HEK293 (cell line): ENCODE results near the gene HNF1B.

Source experiments
- CTCF ChIA-PET: fragments of 350-600 bp; formaldehyde crosslinking; extraction: SDS; loops from one replicate; lab custom pipeline; 2021; ENCODE audit warnings: antibody characterized with exemption; lab: Yijun Ruan, JAX
- POLR2A ChIA-PET: fragments of 300-600 bp; formaldehyde crosslinking; extraction: SDS; loops from one replicate; lab custom pipeline; 2020; ENCODE audit warnings: antibody characterized with exemption, inconsistent platforms; lab: Yijun Ruan, JAX
- H3K27ac ChIP-seq: fragments of 200-500 bp; sonication (Bioruptor generic); 2 replicates; pipeline ENCODE4 v1.5.1; 2014; ENCODE audit warnings: low read depth, low read length, control low read depth, inconsistent platforms; ENCODE audit errors: extremely low read depth
- H3K36me3 ChIP-seq, 2 experiments: fragments of 200-500 bp in 1 of 2; sonication (Bioruptor generic) in 1 of 2; 1 replicate in 1 of 2; 2 replicates in 1 of 2; pipeline ENCODE4 v1.5.1; 2014 to 2017; ENCODE audit warnings: inconsistent platforms in 2 of 2, low read length in 2 of 2; ENCODE audit not compliant: control insufficient read depth in 2 of 2, insufficient read depth in 1 of 2
- H3K4me1 ChIP-seq: fragments of 200-500 bp; sonication (Bioruptor generic); 2 replicates; pipeline ENCODE4 v1.5.1; 2014; ENCODE audit warnings: mild to moderate bottlenecking, low read length, inconsistent platforms; ENCODE audit not compliant: control insufficient read depth, insufficient read depth
- H3K4me3 ChIP-seq: 2 replicates; pipeline ENCODE4 v1.5.1; 2011; ENCODE audit warnings: low read depth, mild to moderate bottlenecking, control low read depth, low read length, moderate library complexity
- H3K9me3 ChIP-seq: fragments of 200-500 bp; sonication (Bioruptor generic); 2 replicates; pipeline ENCODE4 v1.5.1; 2014; ENCODE audit warnings: low read depth, low read length, inconsistent platforms; ENCODE audit not compliant: control insufficient read depth, insufficient read depth
- SCRT2 ChIP-seq: fragments of 450-650 bp; formaldehyde crosslinking; IDR thresholded peaks from 2 replicates; pipeline ENCODE4 v1.5.1; 2016; ENCODE audit warnings: missing biosample characterization, missing genetic modification characterization
- ZNF202 ChIP-seq: fragments of 450-650 bp; formaldehyde crosslinking; IDR thresholded peaks from 2 replicates; pipeline ENCODE4 v1.5.1; 2016; ENCODE audit warnings: missing biosample characterization, missing genetic modification characterization, borderline replicate concordance
- ZNF24 ChIP-seq: fragments of 450-650 bp; formaldehyde crosslinking; IDR thresholded peaks from 2 replicates; pipeline ENCODE4 v1.5.1; 2016; ENCODE audit warnings: missing biosample characterization, missing genetic modification characterization
- ZNF292 ChIP-seq: fragments of 450-650 bp; formaldehyde crosslinking; IDR thresholded peaks from 2 replicates; pipeline ENCODE4 v1.5.1; 2016; ENCODE audit warnings: low read depth, missing biosample characterization, missing genetic modification characterization, borderline replicate concordance
- ZNF341 ChIP-seq: fragments of 450-650 bp; formaldehyde crosslinking; IDR thresholded peaks from 2 replicates; pipeline ENCODE4; 2016; ENCODE audit warnings: low read depth, missing biosample characterization, missing genetic modification characterization
- ZNF394 ChIP-seq: fragments of 450-650 bp; formaldehyde crosslinking; IDR thresholded peaks from 2 replicates; pipeline ENCODE4 v1.5.1; 2016; ENCODE audit warnings: missing biosample characterization, missing genetic modification characterization, mild to moderate bottlenecking, moderate library complexity, borderline replicate concordance
- ZNF521 ChIP-seq: fragments of 450-650 bp; formaldehyde crosslinking; IDR thresholded peaks from 2 replicates; pipeline ENCODE4 v1.5.1; 2017; ENCODE audit warnings: missing biosample characterization, mild to moderate bottlenecking, missing genetic modification characterization
- ZSCAN30 ChIP-seq: fragments of 450-650 bp; IDR thresholded peaks from 2 replicates; pipeline ENCODE4 v1.5.1; 2018; ENCODE audit warnings: missing biosample characterization, mild to moderate bottlenecking, missing genetic modification characterization, moderate library complexity
- TF ChIP-seq, protein P1 (sequence below): fragments of 450-650 bp; formaldehyde crosslinking; IDR thresholded peaks from 2 replicates; pipeline ENCODE4 v1.5.1; 2016; ENCODE audit warnings: missing biosample characterization, missing genetic modification characterization
- TF ChIP-seq, protein P2 (sequence below): fragments of 450-650 bp; formaldehyde crosslinking; IDR thresholded peaks from 2 replicates; pipeline ENCODE4 v1.5.1; 2016; ENCODE audit warnings: missing biosample characterization, missing genetic modification characterization
- TF ChIP-seq, protein P3 (sequence below): fragments of 450-650 bp; formaldehyde crosslinking; IDR thresholded peaks from 2 replicates; pipeline ENCODE4 v1.5.1; 2016; ENCODE audit warnings: missing biosample characterization, missing genetic modification characterization

The HNF1B gene

DNA sequence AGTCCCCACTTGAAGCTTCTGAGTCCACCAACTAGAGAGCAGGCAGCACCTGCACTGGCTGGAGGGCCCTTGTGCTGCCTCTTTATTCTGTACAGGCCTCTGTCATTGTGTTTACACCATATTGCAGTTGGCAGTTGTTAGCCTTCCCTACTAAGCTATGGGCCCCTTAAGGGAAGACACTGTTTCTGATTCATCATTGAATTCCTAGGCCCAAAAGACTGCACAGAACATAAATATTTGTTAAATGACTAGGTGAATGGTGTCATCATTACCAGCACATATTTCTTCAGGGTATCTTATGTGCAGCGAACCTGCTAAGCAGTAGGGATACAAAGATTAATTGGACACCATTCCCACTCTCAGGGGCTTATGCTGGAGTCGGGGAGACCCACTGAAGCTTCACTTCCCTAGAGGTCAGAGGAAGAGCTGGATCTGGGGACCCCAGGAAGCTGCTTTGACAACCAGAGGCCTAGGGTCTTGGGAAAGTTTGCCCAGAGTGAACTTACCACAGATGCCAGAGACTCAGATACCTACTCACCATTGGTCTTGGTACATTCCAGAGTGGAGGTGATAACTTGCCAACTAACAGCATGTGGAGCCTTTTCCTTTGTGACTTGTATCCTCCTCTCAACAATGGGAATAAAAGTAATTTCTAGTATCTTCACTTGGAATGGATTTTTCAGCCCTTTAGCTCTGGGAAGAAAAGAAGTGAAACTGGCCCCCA is 72.9 kb downstream of the HNF1B start:
- no peak overlapping the region for H3K27ac ChIP-seq
- POLR2A ChIA-PET, result interaction anchor here (0.6 to 0.9 kb wide), 2 partner anchors 37 to 585 kb away, joined by 3 to 4 read pairs; no protein-coding TSS in a partner anchor
- CTCF ChIA-PET, result interaction anchor here (0.6 to 1.5 kb wide), 5 partner anchors 22 to 99 kb away, joined by 3 to 6 read pairs (median 3); no protein-coding TSS in a partner anchor
- no peak overlapping the region for H3K4me3 ChIP-seq
- H3K4me1 ChIP-seq, result peaks cover 2% of the 10 kb centered on the region
- H3K36me3 ChIP-seq, result no peaks in the 10 kb centered on the region
- no peaks in the 10 kb centered on the region for H3K9me3 ChIP-seq
- TF ChIP-seq, protein P1, sequence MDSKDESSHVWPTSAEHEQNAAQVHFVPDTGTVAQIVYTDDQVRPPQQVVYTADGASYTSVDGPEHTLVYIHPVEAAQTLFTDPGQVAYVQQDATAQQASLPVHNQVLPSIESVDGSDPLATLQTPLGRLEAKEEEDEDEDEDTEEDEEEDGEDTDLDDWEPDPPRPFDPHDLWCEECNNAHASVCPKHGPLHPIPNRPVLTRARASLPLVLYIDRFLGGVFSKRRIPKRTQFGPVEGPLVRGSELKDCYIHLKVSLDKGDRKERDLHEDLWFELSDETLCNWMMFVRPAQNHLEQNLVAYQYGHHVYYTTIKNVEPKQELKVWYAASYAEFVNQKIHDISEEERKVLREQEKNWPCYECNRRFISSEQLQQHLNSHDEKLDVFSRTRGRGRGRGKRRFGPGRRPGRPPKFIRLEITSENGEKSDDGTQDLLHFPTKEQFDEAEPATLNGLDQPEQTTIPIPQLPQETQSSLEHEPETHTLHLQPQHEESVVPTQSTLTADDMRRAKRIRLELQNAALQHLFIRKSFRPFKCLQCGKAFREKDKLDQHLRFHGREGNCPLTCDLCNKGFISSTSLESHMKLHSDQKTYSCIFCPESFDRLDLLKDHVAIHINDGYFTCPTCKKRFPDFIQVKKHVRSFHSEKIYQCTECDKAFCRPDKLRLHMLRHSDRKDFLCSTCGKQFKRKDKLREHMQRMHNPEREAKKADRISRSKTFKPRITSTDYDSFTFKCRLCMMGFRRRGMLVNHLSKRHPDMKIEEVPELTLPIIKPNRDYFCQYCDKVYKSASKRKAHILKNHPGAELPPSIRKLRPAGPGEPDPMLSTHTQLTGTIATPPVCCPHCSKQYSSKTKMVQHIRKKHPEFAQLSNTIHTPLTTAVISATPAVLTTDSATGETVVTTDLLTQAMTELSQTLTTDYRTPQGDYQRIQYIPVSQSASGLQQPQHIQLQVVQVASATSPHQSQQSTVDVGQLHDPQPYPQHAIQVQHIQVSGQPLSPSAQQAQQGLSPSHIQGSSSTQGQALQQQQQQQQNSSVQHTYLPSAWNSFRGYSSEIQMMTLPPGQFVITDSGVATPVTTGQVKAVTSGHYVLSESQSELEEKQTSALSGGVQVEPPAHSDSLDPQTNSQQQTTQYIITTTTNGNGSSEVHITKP (tag by site-specific recombination), result peak; percentile 78
- TF ChIP-seq ZNF341 (tag by site-specific recombination) (no peak), ZNF292 (tag by site-specific recombination) (no peak), ZNF202 (tag by site-specific recombination) (no peak)
- TF ChIP-seq, protein P2, sequence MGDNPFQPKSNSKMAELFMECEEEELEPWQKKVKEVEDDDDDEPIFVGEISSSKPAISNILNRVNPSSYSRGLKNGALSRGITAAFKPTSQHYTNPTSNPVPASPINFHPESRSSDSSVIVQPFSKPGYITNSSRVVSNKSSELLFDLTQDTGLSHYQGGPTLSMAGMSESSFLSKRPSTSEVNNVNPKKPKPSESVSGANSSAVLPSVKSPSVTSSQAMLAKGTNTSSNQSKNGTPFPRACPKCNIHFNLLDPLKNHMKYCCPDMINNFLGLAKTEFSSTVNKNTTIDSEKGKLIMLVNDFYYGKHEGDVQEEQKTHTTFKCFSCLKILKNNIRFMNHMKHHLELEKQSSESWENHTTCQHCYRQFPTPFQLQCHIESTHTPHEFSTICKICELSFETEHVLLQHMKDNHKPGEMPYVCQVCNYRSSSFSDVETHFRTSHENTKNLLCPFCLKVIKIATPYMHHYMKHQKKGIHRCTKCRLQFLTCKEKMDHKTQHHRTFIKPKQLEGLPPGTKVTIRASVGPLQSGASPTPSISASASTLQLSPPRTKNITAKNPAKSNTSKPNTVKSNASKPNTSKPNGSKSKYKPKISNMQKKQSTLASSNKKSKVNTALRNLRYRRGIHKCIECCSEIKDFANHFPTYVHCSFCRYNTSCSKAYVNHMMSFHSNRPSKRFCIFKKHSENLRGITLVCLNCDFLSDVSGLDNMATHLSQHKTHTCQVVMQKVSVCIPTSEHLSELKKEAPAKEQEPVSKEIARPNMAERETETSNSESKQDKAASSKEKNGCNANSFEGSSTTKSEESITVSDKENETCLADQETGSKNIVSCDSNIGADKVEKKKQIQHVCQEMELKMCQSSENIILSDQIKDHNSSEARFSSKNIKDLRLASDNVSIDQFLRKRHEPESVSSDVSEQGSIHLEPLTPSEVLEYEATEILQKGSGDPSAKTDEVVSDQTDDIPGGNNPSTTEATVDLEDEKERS, result no peak
- TF ChIP-seq, protein P3, sequence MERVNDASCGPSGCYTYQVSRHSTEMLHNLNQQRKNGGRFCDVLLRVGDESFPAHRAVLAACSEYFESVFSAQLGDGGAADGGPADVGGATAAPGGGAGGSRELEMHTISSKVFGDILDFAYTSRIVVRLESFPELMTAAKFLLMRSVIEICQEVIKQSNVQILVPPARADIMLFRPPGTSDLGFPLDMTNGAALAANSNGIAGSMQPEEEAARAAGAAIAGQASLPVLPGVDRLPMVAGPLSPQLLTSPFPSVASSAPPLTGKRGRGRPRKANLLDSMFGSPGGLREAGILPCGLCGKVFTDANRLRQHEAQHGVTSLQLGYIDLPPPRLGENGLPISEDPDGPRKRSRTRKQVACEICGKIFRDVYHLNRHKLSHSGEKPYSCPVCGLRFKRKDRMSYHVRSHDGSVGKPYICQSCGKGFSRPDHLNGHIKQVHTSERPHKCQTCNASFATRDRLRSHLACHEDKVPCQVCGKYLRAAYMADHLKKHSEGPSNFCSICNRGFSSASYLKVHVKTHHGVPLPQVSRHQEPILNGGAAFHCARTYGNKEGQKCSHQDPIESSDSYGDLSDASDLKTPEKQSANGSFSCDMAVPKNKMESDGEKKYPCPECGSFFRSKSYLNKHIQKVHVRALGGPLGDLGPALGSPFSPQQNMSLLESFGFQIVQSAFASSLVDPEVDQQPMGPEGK (tag by site-specific recombination), result no peak

DNA sequence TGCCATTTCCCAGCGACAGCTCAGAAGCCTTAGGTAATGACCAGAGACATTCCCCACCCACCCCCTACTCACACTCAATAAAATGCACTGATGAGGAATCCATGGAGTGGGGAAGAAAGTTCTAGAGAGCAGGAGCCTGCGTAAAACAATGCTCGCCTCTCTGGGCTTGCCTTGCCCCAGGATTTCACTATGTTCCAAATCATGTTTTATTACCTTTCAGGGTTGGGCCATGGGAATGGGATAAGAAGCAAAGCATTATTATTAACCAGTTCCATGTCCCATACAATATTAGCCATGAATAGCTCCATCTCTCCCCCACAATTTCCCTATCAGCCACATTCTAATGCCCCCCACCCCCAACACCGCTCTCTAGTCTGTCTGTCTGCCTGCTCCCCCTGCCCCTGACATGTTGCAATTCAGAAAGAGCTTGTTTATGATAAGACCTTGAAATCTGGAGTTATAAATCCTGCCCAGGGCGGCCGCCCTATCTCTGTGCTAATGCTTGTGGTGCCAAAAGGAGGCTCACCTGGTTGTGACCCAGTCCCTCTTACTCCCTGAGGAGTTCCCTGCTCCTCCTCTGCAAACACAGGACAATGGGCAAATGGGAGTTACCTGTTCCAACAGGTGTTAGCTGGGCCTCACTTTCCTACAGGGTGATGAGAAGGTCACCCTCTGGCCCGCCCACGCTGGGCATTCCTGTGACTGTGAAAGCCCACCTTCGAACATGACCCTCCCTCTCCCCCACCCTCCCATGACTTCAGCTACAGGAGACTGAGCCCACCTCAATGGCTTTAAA is 73.6 kb downstream of the HNF1B start:
- CTCF ChIA-PET, result interaction anchor here (0.6 to 1.5 kb wide), 3 partner anchors 23 to 95 kb away, joined by 3 to 4 read pairs (median 3); no protein-coding TSS in a partner anchor
- TF ChIP-seq ZSCAN30 (tag by site-specific recombination) (no peak), SCRT2 (tag by site-specific recombination) (peak; percentile 58; the same call in 1 of the 2 replicates)
- no peaks in the 10 kb centered on the region for H3K36me3 ChIP-seq
- peaks cover 2% of the 10 kb centered on the region; the same call in 1 of the 2 replicates for H3K4me1 ChIP-seq
- H3K27ac ChIP-seq, result no peak overlapping the region
- no peak overlapping the region for H3K4me3 ChIP-seq
- POLR2A ChIA-PET, result interaction anchor here (0.9 kb wide), 1 partner anchor 36 kb away, joined by 3 read pairs; no protein-coding TSS in a partner anchor
- H3K9me3 ChIP-seq, result no peaks in the 10 kb centered on the region

DNA sequence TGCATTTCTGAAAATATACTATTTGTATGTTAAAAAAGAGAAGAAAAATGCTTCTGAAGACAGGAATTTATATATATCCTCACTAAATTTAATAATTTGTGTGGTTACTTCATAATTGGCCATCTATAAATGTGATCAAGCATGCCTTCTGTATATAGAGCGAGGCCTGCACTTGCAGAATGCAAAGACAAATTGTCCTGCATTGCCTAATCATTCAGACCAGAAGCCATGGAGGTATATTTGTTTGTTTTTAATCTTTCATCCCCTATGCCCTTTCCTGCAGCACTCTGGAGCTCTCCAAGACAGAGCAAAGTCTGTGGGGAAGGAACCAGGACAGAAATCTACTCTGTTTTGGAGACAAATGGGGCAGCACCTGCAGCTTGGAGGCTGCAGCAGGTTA is 77.8 kb downstream of the HNF1B start:
- TF ChIP-seq, protein P1 (tag by site-specific recombination), result no peak
- TF ChIP-seq ZNF394 (tag by site-specific recombination), result no peak
- no peak for TF ChIP-seq ZNF521 (tag by site-specific recombination)
- TF ChIP-seq ZNF24, result no peak
- ChIA-PET CTCF (interaction anchor here (0.6 kb wide), 1 partner anchor 29 kb away, joined by 5 read pairs; no protein-coding TSS in a partner anchor), POLR2A (no interaction called here)
- Histone ChIP-seq H3K4me1 (no peaks in the 10 kb centered on the region), H3K36me3 (no peaks in the 10 kb centered on the region), H3K9me3 (no peaks in the 10 kb centered on the region), H3K27ac (no peak overlapping the region), H3K4me3 (no peak overlapping the region)
